Measurements from ENCODE around the gene CLEC4E. TPM values are rescaled to one million over a fixed set of nuclear protein-coding genes. Genes with fewer than 3 reads are reported as not detected.

Gene CLEC4E, protein sequence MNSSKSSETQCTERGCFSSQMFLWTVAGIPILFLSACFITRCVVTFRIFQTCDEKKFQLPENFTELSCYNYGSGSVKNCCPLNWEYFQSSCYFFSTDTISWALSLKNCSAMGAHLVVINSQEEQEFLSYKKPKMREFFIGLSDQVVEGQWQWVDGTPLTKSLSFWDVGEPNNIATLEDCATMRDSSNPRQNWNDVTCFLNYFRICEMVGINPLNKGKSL
- total RNA-seq (2014; rRNA removed; shearing (Covaris generic)) = not detected in 2 replicates

DNA sequence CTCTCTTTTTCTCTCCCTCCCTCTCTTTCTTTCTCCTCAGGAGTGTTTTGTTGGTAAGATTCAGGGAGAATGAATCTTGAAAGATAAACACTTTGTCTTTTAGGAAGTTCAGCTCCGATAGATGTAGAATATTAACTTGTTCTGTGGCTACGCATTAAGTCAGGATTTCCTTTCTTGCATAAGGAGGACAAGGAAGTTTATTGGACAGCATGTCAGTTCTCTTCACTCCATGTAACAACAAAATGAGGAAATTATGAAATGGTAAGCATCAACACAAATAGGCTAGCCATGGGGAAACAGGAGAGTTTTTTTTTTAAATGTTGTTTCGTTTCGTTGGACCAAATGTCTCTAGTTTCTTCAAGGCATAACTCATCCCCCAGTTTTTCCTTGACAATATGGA, at the start of gene CLEC4E:
TSS of gene CLEC4E (minus strand) at position 75 of the 400 bp plus-strand sequence. CDS start 108 bp downstream, outside the sequence.

DNA sequence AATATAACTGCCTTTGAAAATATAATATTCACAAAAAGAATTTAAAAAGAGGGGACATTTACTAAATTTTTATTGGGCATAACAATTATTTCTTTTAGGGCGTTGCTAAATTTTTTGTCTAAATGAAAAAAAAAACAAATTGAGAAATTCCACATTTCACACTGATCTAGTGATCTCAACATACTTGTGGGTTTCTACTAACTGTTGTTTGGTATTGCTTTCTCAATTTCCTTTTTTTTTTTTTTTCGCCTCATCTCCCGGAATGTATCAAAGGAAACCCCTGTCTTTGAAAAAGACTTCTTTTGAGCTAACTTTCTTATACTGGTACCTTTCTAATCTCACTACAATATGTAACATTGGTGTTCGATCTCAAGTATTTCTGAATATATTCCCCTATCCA, 27.4 kb downstream of the CLEC4E start, which contains the start of gene CLEC4D:
TSS of gene CLEC4D (plus strand) at position 248 of the 400 bp plus-strand sequence. CDS start 230 bp downstream, outside the sequence.

Small RNA genes within 50 kb of the gene (small RNA-seq; reads per million reads assigned to genes)
- not detected for gene RNU6-275P

Other genes starting within 250 kb of the CLEC4E start
- gene CLEC6A, start 84.9 kb downstream of the CLEC4E start, total RNA-seq (2014; rRNA removed; shearing (Covaris generic)) = not detected in 2 replicates
- gene CLEC4D, start 27.4 kb downstream of the CLEC4E start, total RNA-seq (2014; rRNA removed; shearing (Covaris generic)) = not detected in 2 replicates
- gene AICDA, start 72.0 kb upstream of the CLEC4E start, total RNA-seq (2014; rRNA removed; shearing (Covaris generic)) = not detected in 2 replicates
- not detected in 2 replicates for gene MFAP5, start 121.9 kb upstream of the CLEC4E start, total RNA-seq (2014; rRNA removed; shearing (Covaris generic))
- gene RIMKLB, start 157.1 kb upstream of the CLEC4E start, total RNA-seq (2014; rRNA removed; shearing (Covaris generic)) = 58.7 and 62.2 TPM in 2 replicates

Data from A375 (cell line).